Esophagus (tissue), 2 donors: ENCODE measurements around the gene TCEAL1. TPM values are rescaled to one million over a fixed set of nuclear protein-coding genes. Genes with fewer than 3 reads are reported as not detected.
"Not testable (repeated sequence)": the region's sequence is repeated elsewhere in the genome, so short reads cannot be mapped to it uniquely, and the experiment has no call there.

ENCODE experiments used
- H3K27ac ChIP-seq, 2 donors: one replicate each; pipeline ENCODE4 v1.5.1; 2013; ENCODE audit warnings: low read depth in 2 of 2, mild to moderate bottlenecking in 2 of 2, inconsistent platforms in 1 of 2, low read length in 1 of 2, moderate library complexity in 1 of 2
- H3K27me3 ChIP-seq, 2 donors: one replicate each; pipeline ENCODE4 v1.6.1; 2013; ENCODE audit warnings: low read length in 2 of 2, control low read depth in 1 of 2, mild to moderate bottlenecking in 1 of 2; ENCODE audit not compliant: insufficient read depth in 2 of 2, control insufficient read depth in 1 of 2
- H3K36me3 ChIP-seq, 2 donors: one replicate each; pipeline ENCODE4 v1.6.1; 2013; ENCODE audit warnings: low read length in 1 of 2; ENCODE audit not compliant: control insufficient read depth in 2 of 2, insufficient read depth in 2 of 2
- H3K4me1 ChIP-seq, 2 donors: one replicate each; pipeline ENCODE4 v1.6.1; 2013; ENCODE audit warnings: low read length in 1 of 2; ENCODE audit not compliant: control insufficient read depth in 2 of 2, insufficient read depth in 2 of 2
- H3K4me3 ChIP-seq, 2 donors: one replicate each; pipeline ENCODE4 v1.5.1; 2013; ENCODE audit warnings: low read length in 2 of 2, mild to moderate bottlenecking in 2 of 2, low read depth in 1 of 2, moderate library complexity in 1 of 2
- H3K9me3 ChIP-seq, 2 donors: one replicate each; pipeline ENCODE4 v1.6.1; 2013; ENCODE audit warnings: mild to moderate bottlenecking in 2 of 2, low read depth in 1 of 2, low read length in 1 of 2, moderate library complexity in 1 of 2; ENCODE audit not compliant: control insufficient read depth in 2 of 2, insufficient read depth in 1 of 2
- WGBS, 2 donors: extraction: QIAGEN DNeasy Blood & Tissue Kit; methylation state at CpG; one replicate each; pipeline ENCODE4 v1.1.7; 2013; 5-methylcytosine and 5-hydroxymethylcytosine counted together
- polyA plus RNA-seq, 2 donors: library from polyadenylated mRNA; stranded (reverse); fragments of 200-250 nt; gene quantifications; one replicate each; pipeline ENCODE4 v1.2.3, GENCODE V29; 2013
- donor health status: healthy with polysubstance abuse.
- donor health status: Bipolar disorder and iron deficiency.

Gene TCEAL1
- 10 to 100 TPM; 13.3 to 25.9 TPM for polyA plus RNA-seq

GRCh38 chrX:103628386-103629317 is at the start of gene TCEAL1:
TCEAL1 (plus strand) TSS chrX:103628975; CDS start chrX:103629917, 942 bp downstream.
- H3K9me3 ChIP-seq: no peaks in the 10 kb centered on the region
- no peaks in the 10 kb centered on the region for H3K27me3 ChIP-seq
- H3K27ac ChIP-seq: peak within 1 kb of the TSS; percentile 83 to 86
- WGBS, 2 donors: 2 to 20% methylated on average over 32 of the region's 32 CpGs
- H3K4me3 ChIP-seq: peak within 1 kb of the TSS; percentile 60 to 67
- no peaks in the 10 kb centered on the region for H3K4me1 ChIP-seq
- no peaks in the 10 kb centered on the region for H3K36me3 ChIP-seq

- WGBS, 2 donors: 67% methylated on average over 3 of the region's 3 CpGs
- H3K4me3 ChIP-seq: peak overlapping the region in 1 of 2 donors; percentile 4
- H3K27ac ChIP-seq: no peak overlapping the region
These were observed 44.2 kb upstream of the TCEAL1 start for GRCh38 chrX:103584596-103584995.

GRCh38 chrX:103585411-103586313 is 43.1 kb upstream of the TCEAL1 start, which contains the start of gene TCEAL4:
TCEAL4 (plus strand) TSS chrX:103585515; CDS start chrX:103586676, 1,161 bp downstream.
- 1 to 23% methylated on average over 45 to 56 of the region's 56 CpGs for WGBS, 2 donors
- Histone ChIP-seq H3K27me3 (no peaks in the 10 kb centered on the region), H3K27ac (peak within 1 kb of the TSS; percentile 83 to 84)

More at GRCh38 chrX:103584596-103584995, 44.2 kb upstream of the TCEAL1 start:
- no peaks in the 10 kb centered on the region for H3K27me3 ChIP-seq
- H3K9me3 ChIP-seq: no peaks in the 10 kb centered on the region
- no peaks in the 10 kb centered on the region for H3K36me3 ChIP-seq
- H3K4me1 ChIP-seq: no peaks in the 10 kb centered on the region

GRCh38 chrX:103586314-103586646 is 42.5 kb upstream of the TCEAL1 start:
- WGBS, 2 donors: 7 to 28% methylated on average over 5 of the region's 5 CpGs
- no peaks in the 10 kb centered on the region for H3K36me3 ChIP-seq
- H3K9me3 ChIP-seq: no peaks in the 10 kb centered on the region
- H3K4me3 ChIP-seq: peak overlapping the region; percentile 69 to 89
- peak overlapping the region; percentile 83 to 84 for H3K27ac ChIP-seq
- no peaks in the 10 kb centered on the region for H3K27me3 ChIP-seq
- no peaks in the 10 kb centered on the region for H3K4me1 ChIP-seq

More at GRCh38 chrX:103585411-103586313, 43.1 kb upstream of the TCEAL1 start, which contains the start of gene TCEAL4:
- Histone ChIP-seq H3K4me3 (peak within 1 kb of the TSS; percentile 69 to 89), H3K36me3 (no peaks in the 10 kb centered on the region), H3K9me3 (no peaks in the 10 kb centered on the region), H3K4me1 (no peaks in the 10 kb centered on the region)

GRCh38 chrX:103586659-103587058 is 42.1 kb upstream of the TCEAL1 start:
- H3K4me1 ChIP-seq: no peaks in the 10 kb centered on the region
- H3K27me3 ChIP-seq: no peaks in the 10 kb centered on the region
- H3K9me3 ChIP-seq: no peaks in the 10 kb centered on the region
- peak overlapping the region; percentile 69 to 89 for H3K4me3 ChIP-seq
- 40 to 63% methylated on average over 4 of the region's 4 CpGs for WGBS, 2 donors
- no peak overlapping the region for H3K27ac ChIP-seq
- no peaks in the 10 kb centered on the region for H3K36me3 ChIP-seq

GRCh38 chrX:103592295-103592694 is 36.5 kb upstream of the TCEAL1 start:
- H3K9me3 ChIP-seq, H3K27ac ChIP-seq, H3K4me1 ChIP-seq, H3K27me3 ChIP-seq, H3K36me3 ChIP-seq, H3K4me3 ChIP-seq: not testable (repeated sequence)
- WGBS, 2 donors: 93 to 100% methylated on average over 1 of the region's 1 CpG

GRCh38 chrX:103595202-103595601 is 33.6 kb upstream of the TCEAL1 start:
- not testable (repeated sequence) for H3K9me3 ChIP-seq, H3K27me3 ChIP-seq, H3K4me3 ChIP-seq, H3K36me3 ChIP-seq, H3K27ac ChIP-seq, H3K4me1 ChIP-seq
- WGBS, 2 donors: 92 to 96% methylated on average over 6 of the region's 6 CpGs

GRCh38 chrX:103607364-103608305 is 21.1 kb upstream of the TCEAL1 start, which contains the start of gene TCEAL3:
TCEAL3 (plus strand) TSS chrX:103607963; CDS start chrX:103609065, 1,102 bp downstream.
- H3K27ac ChIP-seq: peak within 1 kb of the TSS; percentile 83 to 84
- H3K9me3 ChIP-seq: no peaks in the 10 kb centered on the region
- no peaks in the 10 kb centered on the region for H3K4me1 ChIP-seq
- H3K4me3 ChIP-seq: peak within 1 kb of the TSS; percentile 56 to 72
- H3K36me3 ChIP-seq: no peaks in the 10 kb centered on the region
- WGBS, 2 donors: 1 to 22% methylated on average over 45 to 58 of the region's 59 CpGs
- no peaks in the 10 kb centered on the region for H3K27me3 ChIP-seq
